CD4-positive, alpha-beta T cell (primary cell): Measurements from ENCODE around the gene PNKP. TPM values are rescaled to one million over a fixed set of nuclear protein-coding genes. Genes with fewer than 3 reads are reported as not detected.

ENCODE experiments used
- ATAC-seq: fragments of 200-7000 bp; cut with Tn5 transposase; one replicate; pipeline ENCODE4 v1.10.0; 2022; ENCODE audit warnings: mild to moderate bottlenecking; ENCODE audit not compliant: poor library complexity
- CTCF ChIA-PET: fragments of 350-600 bp; sonication (Branson Sonifier 250); formaldehyde crosslinking; loops from one replicate; lab custom pipeline; 2021; ENCODE audit warnings: antibody characterized with exemption, inconsistent platforms; lab: Charles Lee
- POLR2A ChIA-PET: fragments of 350-600 bp; sonication (Branson Sonifier 250); formaldehyde crosslinking; loops from one replicate; lab custom pipeline; 2021; ENCODE audit warnings: antibody characterized with exemption, inconsistent platforms; lab: Charles Lee
- DNase-seq, 14 experiments: peaks; one replicate each; pipeline ENCODE4 v3.0.0-alpha.2; 2013 to 2020; ENCODE audit warnings: mixed read lengths in 2 of 14
- H3K27ac ChIP-seq, 2 donors: one replicate each; pipeline versions ENCODE4 v1.5.1 to v1.7.0; 2013; ENCODE audit warnings: low read length in 2 of 2, low read depth in 1 of 2, mild to moderate bottlenecking in 1 of 2
- H3K27me3 ChIP-seq, 2 experiments: 1 replicate in 1 of 2; 2 replicates in 1 of 2; pipeline versions ENCODE4 v1.6.1 to v1.7.0; 2013; ENCODE audit warnings: low read length in 2 of 2, control low read depth in 1 of 2, mild to moderate bottlenecking in 1 of 2, moderate library complexity in 1 of 2; ENCODE audit not compliant: insufficient read depth in 2 of 2, control insufficient read depth in 1 of 2
- H3K36me3 ChIP-seq: one replicate; pipeline ENCODE4 v1.6.1; 2013; ENCODE audit warnings: low read length, control low read depth; ENCODE audit not compliant: insufficient read depth
- H3K4me1 ChIP-seq: one replicate; pipeline ENCODE4 v1.6.1; 2013; ENCODE audit warnings: low read length, control low read depth; ENCODE audit not compliant: insufficient read depth
- H3K4me3 ChIP-seq: one replicate; pipeline ENCODE4 v1.5.1; 2013; ENCODE audit warnings: mild to moderate bottlenecking, low read length, moderate library complexity
- H3K9me3 ChIP-seq, 2 experiments: 1 replicate in 1 of 2; 2 replicates in 1 of 2; pipeline versions ENCODE4 v1.6.1 to v1.7.0; 2013; ENCODE audit warnings: low read length in 2 of 2, mild to moderate bottlenecking in 2 of 2, control low read depth in 1 of 2, moderate library complexity in 1 of 2; ENCODE audit not compliant: control insufficient read depth in 1 of 2, insufficient read depth in 1 of 2
- H3K27ac Mint-ChIP-seq: one replicate; pipeline ENCODE4 v1.8.0; 2020; ENCODE audit warnings: mixed read lengths
- H3K27me3 Mint-ChIP-seq: one replicate; pipeline ENCODE4 v1.8.0; 2021; ENCODE audit warnings: mixed read lengths
- H3K36me3 Mint-ChIP-seq: one replicate; pipeline ENCODE4 v1.8.0; 2021; ENCODE audit warnings: low read depth, mixed read lengths
- H3K4me1 Mint-ChIP-seq: one replicate; pipeline ENCODE4 v1.8.0; 2021; ENCODE audit warnings: low read depth, mixed read lengths
- H3K4me3 Mint-ChIP-seq: one replicate; pipeline ENCODE4 v1.8.0; 2020; ENCODE audit warnings: mild to moderate bottlenecking, mixed read lengths
- H3K9me3 Mint-ChIP-seq: one replicate; pipeline ENCODE4 v1.8.0; 2020; ENCODE audit warnings: mixed read lengths
- intact Hi-C, 2 experiments: fragments of 100-400 bp; cut with DNase I in 1 of 2; cut with micrococcal nuclease in 1 of 2; formaldehyde crosslinking; loops; one replicate each; pipeline versions ENCODE4 v1.15.1 to v1.9.0; 2023 to 2025; cut with DNase I, micrococcal nuclease
- total RNA-seq, 174 experiments: library from RNA in 2 of 174; stranded (reverse) in 2 of 174; gene quantifications; one replicate each; pipeline ENCODE4 v1.2.3 and lab custom pipeline; 2021 to 2026
- TF ChIP-seq, protein P1 (sequence below): fragments of 200-600 bp; IDR thresholded peaks from one replicate; pipeline ENCODE4 v1.8.0; 2022; ENCODE audit warnings: antibody characterized with exemption, mild to moderate bottlenecking

PNKP gene
- total RNA-seq, 2 experiments from 2014 or later: 96.1 to 98.1 TPM

DNA sequence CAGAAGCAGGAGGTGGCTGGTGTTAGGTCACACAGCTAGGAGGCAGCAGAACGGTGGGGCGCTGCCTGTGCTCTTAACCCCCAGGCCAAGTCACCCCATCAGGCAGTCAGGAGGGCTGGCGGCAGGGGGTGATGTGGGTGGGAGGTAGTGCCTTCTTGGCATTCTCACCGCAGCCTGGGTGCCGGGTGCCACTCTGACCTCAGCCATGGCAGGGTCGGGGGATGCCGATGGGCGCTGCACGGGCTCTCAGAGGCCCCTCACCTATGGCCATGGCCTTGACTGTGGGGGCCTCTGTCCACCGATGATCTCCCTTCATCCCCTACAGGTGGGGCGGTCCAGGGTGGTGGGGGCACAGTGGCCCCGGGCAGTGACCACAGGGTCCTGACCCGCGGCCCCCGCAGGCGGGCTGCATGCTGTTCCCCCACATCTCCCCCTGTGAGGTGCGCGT, 10.8 kb downstream of the PNKP start:
- Mint-ChIP-seq H3K36me3 (peaks cover 38% of the 10 kb centered on the region), H3K27me3 (no peaks in the 10 kb centered on the region), H3K27ac (no peak overlapping the region), H3K4me3 (no peak overlapping the region), H3K4me1 (peaks cover 14% of the 10 kb centered on the region), H3K9me3 (no peaks in the 10 kb centered on the region)
- no peak overlapping the region for H3K4me3 ChIP-seq
- ChIA-PET CTCF (no interaction called here), POLR2A (no interaction called here)
- no peak overlapping the region for H3K27ac ChIP-seq
- H3K36me3 ChIP-seq: peaks cover 49% of the 10 kb centered on the region
- TF ChIP-seq, protein P1, sequence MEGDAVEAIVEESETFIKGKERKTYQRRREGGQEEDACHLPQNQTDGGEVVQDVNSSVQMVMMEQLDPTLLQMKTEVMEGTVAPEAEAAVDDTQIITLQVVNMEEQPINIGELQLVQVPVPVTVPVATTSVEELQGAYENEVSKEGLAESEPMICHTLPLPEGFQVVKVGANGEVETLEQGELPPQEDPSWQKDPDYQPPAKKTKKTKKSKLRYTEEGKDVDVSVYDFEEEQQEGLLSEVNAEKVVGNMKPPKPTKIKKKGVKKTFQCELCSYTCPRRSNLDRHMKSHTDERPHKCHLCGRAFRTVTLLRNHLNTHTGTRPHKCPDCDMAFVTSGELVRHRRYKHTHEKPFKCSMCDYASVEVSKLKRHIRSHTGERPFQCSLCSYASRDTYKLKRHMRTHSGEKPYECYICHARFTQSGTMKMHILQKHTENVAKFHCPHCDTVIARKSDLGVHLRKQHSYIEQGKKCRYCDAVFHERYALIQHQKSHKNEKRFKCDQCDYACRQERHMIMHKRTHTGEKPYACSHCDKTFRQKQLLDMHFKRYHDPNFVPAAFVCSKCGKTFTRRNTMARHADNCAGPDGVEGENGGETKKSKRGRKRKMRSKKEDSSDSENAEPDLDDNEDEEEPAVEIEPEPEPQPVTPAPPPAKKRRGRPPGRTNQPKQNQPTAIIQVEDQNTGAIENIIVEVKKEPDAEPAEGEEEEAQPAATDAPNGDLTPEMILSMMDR: no peak
- H3K4me1 ChIP-seq: peaks cover 26% of the 10 kb centered on the region
- DNase-seq (no peak), ATAC-seq (no peak)
- intact Hi-C loops: no loop called here
- peaks cover 0 to 3% of the 10 kb centered on the region in 2 experiments for H3K9me3 ChIP-seq
- no peaks in the 10 kb centered on the region for H3K27me3 ChIP-seq

DNA sequence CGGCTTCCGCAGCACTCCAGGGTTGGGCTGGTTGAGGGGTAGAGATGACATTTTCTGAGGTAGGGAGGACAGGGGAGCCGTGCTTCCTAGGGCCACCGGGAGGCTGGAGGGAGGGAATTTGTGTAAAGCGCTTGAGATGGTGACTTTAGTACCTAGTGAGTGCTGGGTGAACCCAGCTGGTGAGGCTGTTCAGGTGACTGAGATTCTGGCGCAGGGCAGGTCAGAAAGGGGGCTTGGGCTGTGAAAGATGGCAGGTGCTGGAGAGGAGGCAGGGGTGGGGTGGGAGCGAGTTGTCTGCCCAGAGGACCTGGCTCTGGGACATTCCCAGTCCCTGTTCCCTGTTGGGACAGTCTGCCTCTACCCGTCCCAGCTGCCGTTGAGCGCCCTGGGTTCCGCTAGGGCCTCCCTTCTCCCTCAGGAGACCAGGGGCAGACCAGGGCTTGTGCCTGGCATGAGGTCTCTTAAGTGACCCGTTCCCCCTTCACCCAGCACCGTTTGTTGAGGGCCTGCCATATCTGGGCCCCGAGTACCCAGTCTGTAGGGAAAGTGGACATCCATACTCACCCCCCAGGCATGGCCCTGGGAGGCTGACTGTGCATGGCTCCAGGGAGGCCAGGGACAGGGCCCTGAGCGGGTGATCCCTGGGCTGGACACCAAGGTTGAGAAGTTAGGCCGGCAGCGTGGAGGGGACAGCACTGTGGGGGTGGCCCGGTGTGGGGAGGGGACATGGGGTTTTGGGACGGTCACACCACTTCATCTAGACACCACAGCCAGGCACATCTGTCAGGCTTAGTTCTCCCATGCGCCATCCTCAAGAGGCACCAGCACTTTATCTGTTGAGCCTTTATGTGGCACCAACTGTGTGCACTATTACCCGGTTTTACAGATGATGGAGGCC, 11.5 kb downstream of the PNKP start:
- Mint-ChIP-seq H3K4me3 (peak overlapping the region; percentile 68), H3K27me3 (no peaks in the 10 kb centered on the region), H3K4me1 (peaks cover 14% of the 10 kb centered on the region), H3K27ac (peak overlapping the region; percentile 44), H3K9me3 (no peaks in the 10 kb centered on the region), H3K36me3 (peaks cover 34% of the 10 kb centered on the region)
- Histone ChIP-seq H3K27ac (no peak overlapping the region), H3K36me3 (peaks cover 44% of the 10 kb centered on the region), H3K9me3 (peaks cover 0 to 3% of the 10 kb centered on the region in 2 experiments), H3K4me1 (peaks cover 26% of the 10 kb centered on the region), H3K27me3 (no peaks in the 10 kb centered on the region), H3K4me3 (no peak overlapping the region)
- ATAC-seq (no peak), DNase-seq (no peak)
- POLR2A ChIA-PET: interaction anchor here (1.6 kb wide), 1 partner anchor 14 kb away, joined by 3 read pairs; no protein-coding TSS in a partner anchor
- CTCF ChIA-PET: no interaction called here
- intact Hi-C loops: no loop called here
- TF ChIP-seq, protein P1: no peak

DNA sequence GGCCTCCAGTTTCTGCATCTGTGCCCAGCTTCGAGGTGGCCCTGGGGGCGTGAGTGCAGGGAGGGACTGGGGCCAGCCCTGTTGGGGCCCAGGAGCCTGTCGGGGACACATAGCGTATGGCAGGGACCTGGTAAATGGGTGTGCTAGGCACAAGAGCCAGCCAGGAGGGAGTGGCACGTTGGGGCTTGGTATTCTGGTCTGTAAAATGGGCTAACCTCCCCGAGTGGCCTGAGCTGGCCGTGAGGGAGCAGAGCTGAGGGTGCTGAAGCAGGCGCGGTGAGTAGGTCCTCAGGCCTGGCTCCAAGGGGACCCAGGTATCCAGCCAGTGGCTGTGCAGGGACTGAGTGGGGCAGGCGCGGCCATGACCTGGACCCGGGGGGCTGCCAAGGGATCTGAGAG, 12.1 kb downstream of the PNKP start:
- ATAC-seq: no peak
- no peaks in the 10 kb centered on the region for H3K27me3 ChIP-seq
- TF ChIP-seq, protein P1: no peak
- H3K27ac ChIP-seq: no peak overlapping the region
- no peak for DNase-seq
- Mint-ChIP-seq H3K9me3 (no peaks in the 10 kb centered on the region), H3K4me1 (peaks cover 15% of the 10 kb centered on the region), H3K27ac (peak overlapping the region; percentile 44), H3K36me3 (peaks cover 35% of the 10 kb centered on the region), H3K4me3 (no peak overlapping the region), H3K27me3 (no peaks in the 10 kb centered on the region)
- H3K4me1 ChIP-seq: peaks cover 32% of the 10 kb centered on the region
- peaks cover 38% of the 10 kb centered on the region for H3K36me3 ChIP-seq
- H3K4me3 ChIP-seq: no peak overlapping the region
- H3K9me3 ChIP-seq: peaks cover 0 to 3% of the 10 kb centered on the region in 2 experiments
- ChIA-PET CTCF (no interaction called here), POLR2A (interaction anchor here (1.6 to 2.3 kb wide), 2 partner anchors 14 to 22 kb away, joined by 3 to 9 read pairs; partner anchors contain the start of genes AKT1S1 and TBC1D17)
- intact Hi-C loops: no loop called here
